RWPE1 (cell line): ENCODE data around the gene RNF223.

ENCODE experiments used
- CTCF ChIA-PET: fragments of 350-600 bp; sonication (Branson Sonifier 250); formaldehyde crosslinking; extraction: SDS; loops from one replicate; lab custom pipeline; 2021; lab: Yijun Ruan, JAX
- POLR2A ChIA-PET: fragments of 400-600 bp; formaldehyde crosslinking; extraction: SDS; loops from one replicate; lab custom pipeline; 2020; ENCODE audit warnings: antibody characterized with exemption; ENCODE audit not compliant: low non-redundant PET; lab: Yijun Ruan, JAX
- DNase-seq: peaks from one replicate; pipeline ENCODE4 v3.0.0; 2012; ENCODE audit warnings: low spot score
- H3K27ac ChIP-seq: fragments of 450-650 bp; 2 replicates; pipeline ENCODE4 v1.5.1; 2017
- CTCF ChIP-seq: fragments of 450-650 bp; conservative IDR thresholded peaks from 2 replicates; pipeline ENCODE4 v1.5.1; 2017; ENCODE audit warnings: low read depth, mild to moderate bottlenecking

The RNF223 gene

GRCh38 chr1:1054099-1054700 is 19.9 kb downstream of the RNF223 start:
- POLR2A ChIA-PET, result no interaction called here
- peak overlapping the region; percentile 48 for H3K27ac ChIP-seq
- TF ChIP-seq CTCF, result no peak
- DNase-seq, result no peak
- CTCF ChIA-PET, result no interaction called here

GRCh38 chr1:1053682-1054081 is 20.4 kb downstream of the RNF223 start:
- CTCF ChIA-PET, result no interaction called here
- DNase-seq, result no peak
- no peak for TF ChIP-seq CTCF
- POLR2A ChIA-PET, result no interaction called here
- peak overlapping the region; percentile 48 for H3K27ac ChIP-seq

GRCh38 chr1:1053022-1053421 is 21.1 kb downstream of the RNF223 start:
- POLR2A ChIA-PET, result no interaction called here
- TF ChIP-seq CTCF, result no peak
- CTCF ChIA-PET, result no interaction called here
- no peak for DNase-seq
- H3K27ac ChIP-seq, result peak overlapping the region; percentile 48; the same call in 1 of the 2 replicates

GRCh38 chr1:1052003-1052840 is 21.9 kb downstream of the RNF223 start:
- H3K27ac ChIP-seq, result 0 out of 2 replicates have a peak overlapping the region, but pooled peaks have one; percentile 20
- POLR2A ChIA-PET, result interaction anchor here (0.7 kb wide), 1 partner anchor 31 kb away, joined by 3 read pairs; no protein-coding TSS in a partner anchor
- DNase-seq, result no peak
- no peak for TF ChIP-seq CTCF
- CTCF ChIA-PET, result no interaction called here

- H3K27ac ChIP-seq, result 0 out of 2 replicates have a peak overlapping the region, but pooled peaks have one; percentile 20
- ChIA-PET CTCF (interaction anchor here (1.4 kb wide), 1 partner anchor 67 kb away, joined by 3 read pairs; no protein-coding TSS in a partner anchor), POLR2A (no interaction called here)
- TF ChIP-seq CTCF, result no peak
- DNase-seq, result no peak
These were observed 22.8 kb downstream of the RNF223 start for GRCh38 chr1:1051127-1051810.

GRCh38 chr1:1050577-1051052 is 23.5 kb downstream of the RNF223 start:
- TF ChIP-seq CTCF, result no peak
- no peak overlapping the region for H3K27ac ChIP-seq
- CTCF ChIA-PET, result interaction anchor here (0.6 to 1.4 kb wide), 2 partner anchors 67 to 102 kb away, joined by 3 read pairs; no protein-coding TSS in a partner anchor
- DNase-seq, result no peak
- POLR2A ChIA-PET, result no interaction called here
